Thyroid gland (tissue), 4 donors: Measurements from ENCODE around the gene YIF1B.

Experiments used
- POLR2A ChIP-seq, 2 donors: fragments of 450-650 bp; IDR thresholded peaks; one replicate each; pipeline ENCODE4 v1.6.1; 2017; ENCODE audit warnings: antibody characterized with exemption in 2 of 2, mild to moderate bottlenecking in 2 of 2, moderate library complexity in 1 of 2
- TF ChIP-seq, protein P1 (sequence below), 6 experiments: fragments of 200-600 bp in 3 of 6; fragments of 450-650 bp in 3 of 6; sonication (generic) in 3 of 6; IDR thresholded peaks; one replicate each; pipeline ENCODE4 v1.5.1; 2016 to 2019; ENCODE audit warnings: antibody characterized with exemption in 6 of 6, mild to moderate bottlenecking in 2 of 6, inconsistent platforms in 1 of 6, moderate library complexity in 1 of 6

- TF ChIP-seq, protein P1, sequence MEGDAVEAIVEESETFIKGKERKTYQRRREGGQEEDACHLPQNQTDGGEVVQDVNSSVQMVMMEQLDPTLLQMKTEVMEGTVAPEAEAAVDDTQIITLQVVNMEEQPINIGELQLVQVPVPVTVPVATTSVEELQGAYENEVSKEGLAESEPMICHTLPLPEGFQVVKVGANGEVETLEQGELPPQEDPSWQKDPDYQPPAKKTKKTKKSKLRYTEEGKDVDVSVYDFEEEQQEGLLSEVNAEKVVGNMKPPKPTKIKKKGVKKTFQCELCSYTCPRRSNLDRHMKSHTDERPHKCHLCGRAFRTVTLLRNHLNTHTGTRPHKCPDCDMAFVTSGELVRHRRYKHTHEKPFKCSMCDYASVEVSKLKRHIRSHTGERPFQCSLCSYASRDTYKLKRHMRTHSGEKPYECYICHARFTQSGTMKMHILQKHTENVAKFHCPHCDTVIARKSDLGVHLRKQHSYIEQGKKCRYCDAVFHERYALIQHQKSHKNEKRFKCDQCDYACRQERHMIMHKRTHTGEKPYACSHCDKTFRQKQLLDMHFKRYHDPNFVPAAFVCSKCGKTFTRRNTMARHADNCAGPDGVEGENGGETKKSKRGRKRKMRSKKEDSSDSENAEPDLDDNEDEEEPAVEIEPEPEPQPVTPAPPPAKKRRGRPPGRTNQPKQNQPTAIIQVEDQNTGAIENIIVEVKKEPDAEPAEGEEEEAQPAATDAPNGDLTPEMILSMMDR (IDR thresholded peaks at IDR 0.05): no peak
- TF ChIP-seq POLR2A (IDR thresholded peaks at IDR 0.05): no peak
These were observed 25.2 kb upstream of the YIF1B start for GRCh38 chr19:38340927-38341326.
